Activated T-cell treated with anti-CD3 and anti-CD28 coated beads for 4 hours (primary cell): ENCODE results near the gene NRM.
"Not testable (repeated sequence)": the region's sequence is repeated elsewhere in the genome, so short reads cannot be mapped to it uniquely, and the experiment has no call there.

ENCODE experiments used
- DNase-seq: peaks from one replicate; pipeline ENCODE4 v3.0.0-alpha.2; 2020

The NRM gene

DNA sequence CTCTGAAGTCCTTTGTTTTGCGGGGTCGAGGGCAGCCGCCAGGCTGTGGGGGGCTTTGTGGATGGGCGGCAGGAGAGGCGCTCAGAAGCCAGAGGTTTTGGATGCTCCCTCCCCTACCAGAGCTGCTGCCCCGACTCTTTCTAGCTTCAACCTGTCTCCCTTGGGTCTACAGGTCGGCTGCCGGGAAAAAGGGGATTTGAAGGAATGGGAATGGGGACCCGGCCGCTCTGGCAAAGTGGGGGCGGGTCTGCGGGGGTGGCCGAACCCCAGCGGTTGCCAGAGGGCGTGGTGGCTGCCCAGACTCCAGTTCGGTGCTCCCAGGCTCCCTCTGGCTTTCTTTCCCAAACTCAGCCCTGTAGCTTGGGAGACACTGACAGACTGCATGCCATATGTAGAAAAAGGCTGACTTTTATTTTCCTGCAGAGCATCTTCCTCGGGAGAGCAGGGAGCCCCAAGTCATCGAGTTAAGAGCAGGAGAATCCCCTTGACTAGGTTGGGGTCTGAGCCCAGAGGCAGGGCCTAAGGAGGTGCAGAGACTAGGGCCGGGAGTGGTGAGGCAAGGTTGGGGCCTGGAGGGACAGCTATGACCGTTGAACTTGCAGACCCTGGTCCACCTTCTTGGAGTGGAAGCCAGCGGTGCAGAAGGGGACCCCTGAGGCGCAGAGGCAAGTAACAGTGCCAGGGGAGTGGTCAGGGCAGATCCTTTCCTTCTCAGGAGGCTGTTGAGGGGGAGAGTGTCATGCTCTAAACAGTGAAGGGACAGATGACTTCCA, 2.9 kb downstream of the NRM start:
- DNase-seq, result no peak

DNA sequence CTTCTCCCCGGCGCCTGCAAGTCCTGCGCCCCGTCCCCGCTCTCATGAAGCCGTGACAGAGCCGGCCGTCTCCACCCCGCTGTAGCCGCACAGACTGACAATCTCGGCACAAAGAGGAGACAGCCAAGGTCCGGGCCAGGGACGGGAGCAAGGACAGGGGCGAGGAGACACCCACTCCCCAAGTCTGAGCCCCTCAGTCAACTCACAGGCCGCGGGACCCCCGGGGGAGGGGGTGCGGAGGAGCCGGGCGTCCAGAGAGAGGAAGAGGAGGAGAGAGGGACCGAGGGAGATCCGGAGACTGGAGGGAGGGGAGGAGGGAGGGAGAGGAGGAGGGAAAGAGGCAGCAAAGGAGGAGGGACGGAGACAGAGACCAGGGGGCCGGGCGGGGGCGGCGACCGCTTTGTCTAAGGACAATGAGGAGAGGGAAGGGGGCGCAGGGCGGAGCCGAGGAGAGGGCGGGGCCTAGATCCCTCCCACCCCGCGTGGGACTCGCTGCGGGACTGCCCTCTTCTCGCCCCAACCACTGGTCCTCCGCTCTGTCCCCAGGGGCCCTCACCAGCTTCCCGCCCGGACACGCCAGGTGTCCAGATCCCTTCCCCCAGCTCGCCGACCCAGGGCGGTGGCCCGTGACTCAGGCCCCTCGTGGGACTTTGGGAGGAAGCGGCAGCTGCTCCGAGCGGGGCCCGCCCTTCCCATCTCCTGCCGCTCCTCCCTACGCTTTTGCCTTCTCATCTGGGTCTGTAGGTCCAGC, 3.7 kb downstream of the NRM start:
- DNase-seq, result peak; percentile 66

DNA sequence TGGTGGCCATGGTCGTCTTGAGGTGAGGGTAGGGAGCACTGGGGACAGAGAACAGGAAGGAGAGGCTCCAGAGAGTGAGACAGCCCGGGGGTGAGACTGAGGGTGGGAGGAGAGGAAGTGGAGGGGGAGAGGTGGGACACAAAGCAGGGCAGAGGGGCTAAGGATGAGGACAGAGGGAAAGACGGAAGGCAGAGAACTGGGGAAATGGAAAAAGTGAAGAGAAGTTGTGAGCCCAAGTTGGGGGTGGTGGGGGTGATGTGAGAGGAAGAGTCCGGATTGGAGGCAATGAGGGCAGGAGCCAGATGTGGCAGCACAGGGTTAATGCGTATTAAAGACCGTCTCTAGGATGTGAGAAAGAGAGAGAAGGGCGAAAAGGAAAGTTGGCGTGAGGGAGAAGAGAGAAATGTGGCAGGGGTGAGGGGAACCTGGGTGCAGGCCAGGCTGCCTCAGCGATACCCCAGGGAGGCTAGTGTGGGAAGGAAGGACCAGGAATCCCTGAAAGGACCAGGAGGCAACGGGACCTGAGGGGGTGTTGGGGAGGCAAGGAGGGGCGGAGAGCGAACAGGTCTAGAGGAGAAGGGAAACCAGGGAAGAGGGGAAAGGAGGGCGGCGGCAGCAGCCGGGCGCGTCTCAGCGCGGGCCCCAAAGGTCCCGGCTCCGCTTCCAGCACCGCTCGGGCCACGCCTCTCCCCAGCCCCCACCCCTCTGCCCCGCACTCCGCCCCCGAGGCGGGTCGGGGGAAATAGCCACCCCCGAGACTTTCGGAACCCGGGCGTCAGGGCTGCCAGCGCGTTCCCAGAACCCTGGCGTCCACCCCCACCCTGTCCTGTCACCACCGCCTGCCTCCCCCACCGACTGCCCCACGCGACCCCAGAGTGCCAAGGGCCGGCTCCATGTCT, 4.5 kb downstream of the NRM start, which contains the start of gene PPP1R18:
TSS of gene PPP1R18 (minus strand) at position 637 of the 899 bp plus-strand sequence. CDS start at position 10, 627 bp downstream.
- peak; percentile 86 for DNase-seq

DNA sequence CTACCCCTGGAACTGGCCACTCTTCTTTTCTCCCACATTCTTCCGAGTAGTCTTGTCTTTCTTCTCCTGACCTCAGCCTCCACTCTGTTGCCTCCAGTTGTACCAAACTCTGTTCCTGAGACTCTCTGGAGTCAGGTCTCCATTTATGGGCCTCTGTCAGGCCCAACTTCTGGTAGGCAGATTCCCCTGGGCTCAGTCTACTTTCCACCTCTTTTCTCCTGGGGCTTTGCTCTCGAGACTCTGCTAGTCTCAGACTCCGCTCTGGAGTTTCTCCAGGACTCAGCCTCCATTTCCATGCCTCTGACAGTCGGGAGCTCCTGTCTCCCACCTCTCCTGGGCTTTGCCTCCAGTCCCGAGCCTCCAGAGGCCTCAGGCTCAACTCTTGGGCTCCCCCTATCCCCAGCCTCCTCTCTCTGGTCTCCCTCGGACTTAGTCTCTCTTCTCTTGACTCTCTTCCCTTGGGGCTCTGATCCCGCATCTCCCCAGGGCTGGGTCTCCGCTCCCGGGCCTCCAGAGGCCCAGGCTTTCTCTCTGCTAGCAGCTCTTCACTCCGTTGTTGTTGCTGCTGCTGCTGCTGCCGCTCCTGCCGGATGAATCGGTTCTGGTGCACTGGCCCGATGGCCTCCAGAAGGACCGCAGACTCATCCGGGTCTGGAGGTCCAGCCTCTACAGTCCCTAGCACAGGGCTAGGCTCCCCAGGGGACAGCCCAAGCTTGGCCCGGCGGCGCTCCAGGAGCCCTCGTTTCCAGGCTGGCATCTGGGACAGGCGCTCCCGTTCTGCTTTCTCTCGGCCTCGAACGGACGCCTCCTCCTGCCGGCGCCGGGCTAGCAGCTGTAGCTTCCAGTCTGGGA, 5.4 kb downstream of the NRM start:
- no peak for DNase-seq

DNA sequence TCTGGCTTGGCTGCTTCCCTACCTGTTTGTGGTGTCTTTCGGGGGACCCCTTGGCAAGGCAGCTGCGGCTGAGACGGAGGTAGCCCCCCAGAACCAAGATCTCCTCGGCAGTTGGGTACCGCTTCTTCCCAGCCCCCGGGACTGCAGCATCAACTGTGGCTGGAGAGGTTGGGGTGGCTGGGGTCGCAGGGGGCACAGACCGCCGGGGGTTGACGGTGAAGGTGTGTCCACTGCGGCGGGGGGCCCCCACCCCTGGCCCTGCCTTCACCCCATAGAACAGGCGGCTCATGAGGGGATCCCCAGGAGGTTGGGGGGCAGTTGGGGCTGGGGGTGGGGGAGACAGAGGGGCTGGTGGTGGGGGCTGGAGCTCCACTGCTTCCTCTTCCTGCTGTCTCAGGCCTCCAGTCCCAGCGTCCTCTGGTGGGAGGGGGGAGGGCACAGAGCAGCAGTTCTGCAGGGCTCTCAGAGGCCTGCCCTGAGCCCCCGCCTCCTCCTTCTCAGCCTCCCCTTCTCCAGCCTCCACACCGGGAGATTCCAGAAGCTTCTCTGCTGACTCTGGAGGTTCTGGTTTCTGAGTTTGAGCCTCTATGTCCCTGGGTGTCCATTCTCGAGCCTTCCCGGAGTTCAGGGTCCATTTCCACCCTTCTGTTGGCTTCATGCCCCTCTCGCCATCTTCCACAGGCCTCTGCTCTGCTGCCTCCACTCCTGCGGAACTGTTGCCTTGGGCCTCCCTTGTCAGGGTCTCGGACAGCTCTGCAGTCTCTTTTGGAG, 6.2 kb downstream of the NRM start:
- no peak for DNase-seq

DNA sequence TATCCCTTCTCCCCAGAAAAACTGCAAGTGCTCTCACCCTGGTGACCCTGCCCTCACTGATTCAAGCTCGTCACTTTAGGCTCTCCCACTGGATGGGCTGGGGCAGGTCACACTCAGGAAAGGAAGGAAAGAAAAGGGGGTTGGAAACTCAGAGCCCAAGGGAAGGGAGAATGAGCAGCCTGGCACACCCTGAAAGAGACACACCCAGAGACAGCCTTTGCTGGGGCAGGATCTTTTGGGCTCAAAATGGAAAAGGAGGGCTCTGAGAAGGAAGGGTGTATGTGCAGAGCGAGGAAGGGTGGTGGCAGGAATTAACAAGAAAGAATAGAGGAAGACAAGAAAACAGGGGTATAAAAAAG, 6.8 kb downstream of the NRM start:
- DNase-seq, result no peak

DNA sequence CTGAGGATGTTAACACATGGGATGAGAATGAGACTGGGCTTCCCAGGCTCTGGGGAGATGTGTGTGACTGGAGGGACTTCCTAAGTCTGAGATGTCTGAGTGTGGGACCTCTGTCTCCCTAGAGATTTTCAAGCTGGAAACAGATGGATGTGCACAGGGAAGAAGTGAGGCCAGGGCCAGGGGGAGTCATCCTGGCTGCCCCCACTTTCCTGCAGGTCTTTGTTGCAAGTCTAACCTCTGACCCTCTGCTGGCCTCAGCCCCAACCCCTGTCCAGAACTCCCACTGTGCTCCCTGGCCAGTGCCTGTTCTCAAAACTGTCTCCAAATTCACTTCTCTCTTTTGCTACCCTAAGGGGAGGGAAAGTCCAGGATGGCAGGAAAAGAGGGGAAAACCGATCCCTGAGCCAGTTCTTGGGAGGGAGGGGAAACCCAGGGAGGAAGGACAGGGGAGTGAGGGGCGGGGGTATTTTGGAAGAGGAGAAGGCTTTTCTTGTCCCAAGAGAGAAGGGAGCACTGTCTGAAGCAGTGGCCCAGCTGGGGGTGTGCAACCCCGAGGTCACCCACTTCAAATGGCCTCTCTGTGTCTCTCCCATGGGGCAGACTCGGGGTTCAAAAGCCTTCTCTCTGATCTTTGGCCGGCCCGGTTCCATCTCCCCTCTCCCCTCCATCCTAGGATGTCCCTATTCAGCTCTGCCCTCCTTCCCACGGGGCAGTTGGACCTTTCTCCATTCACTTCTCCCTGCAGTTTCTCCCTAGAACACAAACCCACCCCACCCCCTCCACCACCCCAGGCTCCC, 7.4 kb downstream of the NRM start:
- no peak for DNase-seq

DNA sequence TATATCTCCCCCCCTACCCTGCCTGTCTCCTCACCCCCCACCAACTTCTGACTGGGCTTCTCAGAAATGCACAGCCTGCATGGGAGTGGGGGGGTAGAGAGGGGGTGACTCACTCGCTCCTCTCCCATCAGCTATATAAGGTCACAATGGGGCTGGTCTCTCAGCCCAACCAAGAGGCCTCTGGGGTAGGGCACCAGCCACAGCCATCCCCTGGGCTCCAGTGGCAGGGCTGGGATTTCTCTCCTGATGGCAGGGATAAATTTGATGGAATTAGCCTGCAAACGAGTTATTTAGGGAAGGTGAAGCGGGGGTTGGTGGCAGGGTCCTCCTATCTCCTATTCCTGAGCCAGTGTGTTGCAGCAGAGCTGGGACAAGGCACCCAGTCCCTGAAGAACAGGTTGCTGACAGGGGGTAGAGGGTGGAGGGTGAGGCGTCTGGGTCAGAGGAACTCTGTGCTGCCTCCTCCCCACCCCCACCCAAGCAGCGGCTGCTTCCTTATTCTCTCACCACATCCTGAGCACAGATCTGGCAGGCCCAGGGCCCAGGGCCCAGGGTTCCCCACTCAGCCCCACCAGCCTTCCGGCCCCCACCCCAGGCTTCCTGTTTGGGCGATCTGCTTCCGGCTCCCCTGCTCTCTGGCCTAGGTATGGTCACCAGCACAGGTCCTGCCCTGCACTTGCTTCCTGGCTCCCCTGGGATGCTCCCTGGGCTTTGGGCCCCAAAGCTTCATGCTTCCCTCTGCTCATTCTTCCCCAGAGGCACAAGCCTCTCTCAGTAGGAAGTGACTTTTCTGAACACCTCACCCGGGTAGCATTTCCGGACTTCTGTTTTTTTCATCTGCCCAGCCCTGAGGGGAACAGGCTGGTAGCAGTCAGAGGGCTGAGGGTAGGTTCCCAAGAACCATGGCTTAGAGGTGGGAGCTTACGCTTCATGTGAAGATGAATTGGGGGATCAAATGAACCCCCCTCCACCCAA, 8.4 kb downstream of the NRM start:
- DNase-seq, result peak; percentile 78

DNA sequence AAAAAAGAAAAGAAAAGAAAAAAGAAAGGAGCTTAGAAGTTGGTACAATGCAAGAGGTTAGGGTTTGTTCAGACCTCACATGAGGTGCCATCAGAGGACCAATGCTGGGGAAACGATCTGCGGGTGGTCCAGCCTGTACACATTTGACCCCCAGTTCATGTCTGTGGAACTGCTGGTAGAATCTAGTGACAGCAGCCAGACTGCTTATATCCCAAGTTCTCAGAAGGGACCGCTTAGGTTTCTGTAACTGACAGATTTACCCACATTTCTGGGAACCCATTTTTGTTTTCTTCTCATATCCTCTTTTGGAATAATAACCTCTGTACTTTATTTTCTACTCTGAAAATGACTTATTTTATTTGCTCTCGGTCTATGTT, 9.0 kb downstream of the NRM start:
- DNase-seq, result no peak

DNA sequence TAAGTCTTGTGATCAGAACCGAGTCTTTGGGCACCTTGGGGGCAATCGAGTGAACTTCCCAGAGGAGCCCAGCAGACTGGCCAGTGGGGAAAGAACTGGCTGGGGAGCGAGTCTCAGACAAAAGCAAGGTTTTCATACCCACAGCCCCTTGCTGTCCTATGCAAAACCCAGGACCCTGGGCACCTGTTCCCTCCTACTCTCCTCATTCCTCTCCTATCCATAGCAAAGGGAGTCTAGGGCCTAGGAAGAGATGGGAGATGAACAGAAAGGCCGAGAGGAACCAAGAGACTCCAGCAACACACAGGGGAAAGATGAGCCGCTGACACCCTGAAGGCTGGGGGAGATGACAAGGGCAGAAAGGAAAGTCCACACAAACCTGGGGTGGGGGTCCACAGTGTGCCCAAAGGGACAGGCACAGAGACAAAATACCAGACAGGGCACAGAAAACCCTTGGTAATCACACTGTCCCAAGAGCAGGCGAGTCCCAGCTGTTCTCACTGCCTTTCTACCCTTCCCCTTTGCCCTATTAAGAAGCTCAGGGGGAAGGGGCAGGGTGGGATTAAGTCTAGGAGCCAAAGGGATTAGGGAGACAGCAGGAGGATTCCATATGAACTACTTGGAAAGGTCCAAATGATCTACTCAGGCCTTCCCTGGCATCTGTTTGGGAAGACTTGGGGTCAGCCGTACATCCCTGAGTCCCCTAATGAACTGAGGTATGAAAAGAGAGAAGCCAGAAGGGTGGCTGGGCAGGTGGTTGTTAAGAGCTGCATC, 10.8 kb downstream of the NRM start:
- no peak for DNase-seq

DNA sequence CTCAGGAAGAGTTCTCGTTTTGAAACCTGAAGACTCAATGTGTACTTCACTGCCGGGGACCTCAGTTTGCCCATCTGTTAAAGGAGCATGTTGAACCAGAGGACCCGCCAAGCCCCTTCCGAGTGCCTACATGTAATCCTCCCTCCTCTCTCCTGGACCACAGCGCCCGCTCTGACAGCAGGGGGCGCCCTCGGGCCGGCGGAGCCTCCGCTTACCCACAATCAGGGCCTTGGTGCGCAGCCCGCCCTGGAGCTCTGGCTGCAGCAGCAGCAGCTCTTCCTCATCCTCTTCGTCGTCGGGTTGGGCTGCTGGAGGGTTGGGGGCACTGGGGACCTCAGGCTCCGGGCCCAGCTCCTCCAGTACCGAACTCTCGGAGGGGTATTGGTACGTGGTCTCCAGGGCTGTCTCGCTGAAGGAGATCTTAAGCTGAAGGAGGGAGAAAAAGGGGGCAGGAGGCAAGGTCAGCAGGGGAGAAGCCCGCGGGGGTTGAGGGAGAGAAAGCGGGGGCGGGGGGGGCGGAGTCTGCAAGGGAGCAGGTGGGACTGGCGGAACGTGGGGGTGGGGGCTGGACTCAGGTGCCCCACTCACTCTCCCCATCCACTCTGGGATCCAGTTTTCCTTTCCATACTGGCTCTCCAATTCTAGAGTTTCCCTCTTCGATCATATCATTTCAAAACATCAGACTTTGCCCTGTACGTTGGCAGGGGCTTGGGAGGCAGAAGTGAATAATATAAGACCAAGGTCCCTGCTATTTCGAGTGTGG, 11.6 kb downstream of the NRM start:
- DNase-seq, result peak; percentile 88

DNA sequence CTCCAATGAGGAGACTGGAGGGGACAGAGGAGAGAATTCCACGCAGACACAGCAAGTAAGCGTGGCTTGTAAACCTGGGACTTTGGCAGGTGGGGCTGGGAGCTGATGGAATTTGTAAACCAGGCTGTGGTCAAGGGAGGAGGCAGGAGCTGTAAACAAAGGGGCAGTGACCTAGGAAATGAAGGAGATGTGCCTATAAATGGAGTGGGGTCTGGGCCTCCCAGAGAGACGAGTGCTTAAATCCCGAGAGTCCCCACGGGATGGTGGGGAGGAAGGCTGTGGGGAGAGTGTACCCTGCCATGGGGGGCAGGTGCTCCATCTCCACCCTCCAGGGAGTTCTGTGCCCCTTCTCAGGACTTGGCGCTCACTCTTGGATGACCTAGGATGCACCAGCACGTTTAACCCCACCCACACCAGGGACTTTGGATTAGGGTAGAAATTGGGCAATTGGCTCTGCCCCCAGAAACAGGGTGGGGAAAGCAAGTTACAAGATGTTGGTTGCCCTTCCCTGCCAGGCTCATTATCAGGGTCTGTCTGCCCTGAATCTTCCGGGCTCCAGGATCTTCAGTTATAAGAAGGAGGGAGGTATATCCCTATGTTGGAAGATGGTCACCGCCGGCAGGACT, 14.0 kb downstream of the NRM start:
- DNase-seq, result no peak

DNA sequence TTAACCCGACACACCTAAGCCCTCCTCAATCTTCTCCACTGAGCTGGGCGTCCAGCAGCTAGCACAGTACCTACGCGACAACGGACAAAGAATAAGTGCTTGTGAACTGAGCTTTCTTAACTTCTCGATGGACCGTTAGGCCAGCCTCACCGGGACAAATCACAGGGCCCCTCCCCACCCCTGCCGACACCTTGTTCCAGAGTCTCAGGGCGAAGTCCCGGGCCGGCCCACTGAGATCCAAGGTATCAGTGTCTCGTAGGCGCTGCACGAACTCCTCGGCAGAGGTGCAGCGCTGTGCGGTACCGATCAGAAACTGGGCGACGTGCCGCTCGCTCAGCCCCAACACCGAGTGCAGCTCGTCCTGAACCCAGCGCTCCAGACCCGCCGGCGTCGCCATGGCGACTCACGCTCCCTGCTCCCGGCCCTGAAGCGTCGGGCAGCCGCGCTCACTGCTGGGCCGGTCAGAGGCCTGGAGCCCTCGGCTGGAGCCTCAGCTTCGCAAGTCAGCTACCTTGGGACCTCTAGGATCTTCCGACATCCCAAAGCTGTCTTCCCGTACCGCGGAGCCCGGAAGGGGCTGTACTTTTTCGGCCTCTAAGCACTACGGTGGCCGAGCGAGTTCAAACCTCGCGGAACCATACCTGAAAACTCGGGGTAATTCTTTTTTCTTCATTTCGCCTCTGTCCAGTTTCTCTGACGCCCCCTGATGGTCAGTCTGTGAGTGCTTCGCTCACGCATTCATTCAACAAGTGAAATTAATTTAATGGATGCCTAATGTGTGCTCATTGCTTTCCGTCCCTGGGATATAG, 18.1 kb downstream of the NRM start, which contains the start of gene DHX16:
TSS of gene DHX16 (minus strand) at position 562 of the 809 bp plus-strand sequence. CDS start at position 397, 165 bp downstream.
- peak; percentile 85 for DNase-seq

DNA sequence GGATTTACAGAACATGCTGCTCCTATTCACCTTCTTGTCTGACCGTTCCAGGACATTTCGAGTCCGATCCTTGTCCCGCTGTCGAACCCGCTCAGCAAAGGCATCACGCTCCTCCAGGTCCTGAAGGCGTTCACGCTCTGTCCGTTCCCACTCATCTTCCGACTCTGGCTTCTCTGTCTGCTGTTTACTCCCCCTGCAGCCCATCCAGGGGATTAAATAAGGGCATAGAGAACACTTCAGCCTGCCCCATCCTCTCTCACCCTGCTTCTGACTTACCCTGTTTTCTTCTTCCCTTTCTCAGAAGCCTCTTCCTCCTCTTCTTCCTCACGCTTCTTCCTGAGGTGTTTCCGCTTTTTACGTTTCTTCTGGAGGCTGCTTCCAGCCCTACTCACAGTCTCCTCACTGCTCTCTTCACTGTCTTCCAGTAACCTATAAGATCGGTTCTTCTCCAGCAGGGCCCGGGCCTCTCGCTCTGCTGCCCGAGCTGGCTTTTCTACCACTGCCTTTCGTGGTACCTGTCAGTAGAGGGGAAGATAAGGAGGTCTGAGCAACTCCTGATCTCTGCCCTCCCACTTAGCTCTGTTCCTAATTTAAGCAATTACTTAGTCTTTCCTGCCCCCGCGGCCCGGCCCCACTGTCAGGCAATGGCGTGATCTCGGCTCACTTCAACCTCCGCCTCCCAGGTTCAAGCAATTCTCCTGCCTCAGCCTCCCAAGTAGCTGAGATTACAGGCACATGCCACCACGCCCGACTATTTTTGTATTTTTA, 19.8 kb downstream of the NRM start:
- no peak for DNase-seq

DNA sequence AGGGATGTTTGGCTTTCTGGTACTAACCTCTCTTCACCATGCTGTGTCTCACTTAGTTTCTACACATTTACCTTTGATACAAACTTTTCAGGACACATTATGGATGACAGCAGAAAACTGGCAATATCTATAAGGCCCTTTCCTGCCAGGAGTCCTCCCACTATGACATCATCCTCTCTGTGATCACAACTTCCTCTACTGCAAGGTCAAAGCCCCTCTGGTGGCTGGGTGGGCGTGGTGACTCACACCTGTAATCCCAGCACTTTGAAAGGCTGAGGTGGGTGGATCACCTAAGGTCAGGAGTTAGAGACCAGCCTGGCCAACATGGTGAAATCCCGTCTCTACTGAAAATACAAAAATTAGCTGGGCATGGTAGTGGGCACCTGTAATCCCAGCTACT, 24.5 kb downstream of the NRM start:
- not testable (repeated sequence) for DNase-seq
